Measurements from ENCODE around the gene DHX57.

DNA sequence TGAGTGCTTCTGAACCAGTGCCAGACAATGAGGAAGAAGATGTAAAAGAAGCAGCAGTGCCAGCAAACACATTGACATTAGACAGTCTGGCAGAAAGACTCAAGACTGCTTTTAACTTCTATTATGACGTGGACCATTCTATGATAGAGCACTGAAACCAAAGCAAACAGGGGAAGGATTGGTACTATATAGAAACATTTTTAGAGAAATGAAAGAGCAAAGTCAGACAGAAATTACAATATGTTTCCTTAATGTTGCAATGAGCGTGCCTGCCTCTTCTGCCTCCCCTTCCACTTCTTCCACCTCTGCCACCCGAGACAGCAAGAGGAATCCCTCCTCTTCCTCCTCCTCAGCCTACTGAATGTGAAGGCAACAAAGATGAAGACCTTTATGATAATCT, 39.7 kb downstream of the DHX57 start:
- TF ChIP-seq, protein P1, sequence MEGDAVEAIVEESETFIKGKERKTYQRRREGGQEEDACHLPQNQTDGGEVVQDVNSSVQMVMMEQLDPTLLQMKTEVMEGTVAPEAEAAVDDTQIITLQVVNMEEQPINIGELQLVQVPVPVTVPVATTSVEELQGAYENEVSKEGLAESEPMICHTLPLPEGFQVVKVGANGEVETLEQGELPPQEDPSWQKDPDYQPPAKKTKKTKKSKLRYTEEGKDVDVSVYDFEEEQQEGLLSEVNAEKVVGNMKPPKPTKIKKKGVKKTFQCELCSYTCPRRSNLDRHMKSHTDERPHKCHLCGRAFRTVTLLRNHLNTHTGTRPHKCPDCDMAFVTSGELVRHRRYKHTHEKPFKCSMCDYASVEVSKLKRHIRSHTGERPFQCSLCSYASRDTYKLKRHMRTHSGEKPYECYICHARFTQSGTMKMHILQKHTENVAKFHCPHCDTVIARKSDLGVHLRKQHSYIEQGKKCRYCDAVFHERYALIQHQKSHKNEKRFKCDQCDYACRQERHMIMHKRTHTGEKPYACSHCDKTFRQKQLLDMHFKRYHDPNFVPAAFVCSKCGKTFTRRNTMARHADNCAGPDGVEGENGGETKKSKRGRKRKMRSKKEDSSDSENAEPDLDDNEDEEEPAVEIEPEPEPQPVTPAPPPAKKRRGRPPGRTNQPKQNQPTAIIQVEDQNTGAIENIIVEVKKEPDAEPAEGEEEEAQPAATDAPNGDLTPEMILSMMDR (IDR thresholded peaks at IDR 0.05) = no peak
- TF ChIP-seq POLR2A (IDR thresholded peaks at IDR 0.05) = no peak
